Neuronal stem cell (in vitro differentiated cells): ENCODE data around the gene IRF5.

ENCODE experiments used
- DNase-seq: peaks from one replicate; pipeline ENCODE4 v3.0.0-alpha.2; 2013; ENCODE audit warnings: low spot score
- H2AFZ ChIP-seq: one replicate; pipeline ENCODE4 v1.6.1; 2013; ENCODE audit warnings: mild to moderate bottlenecking, low read length, inconsistent platforms
- H2AK5ac ChIP-seq: 2 replicates; pipeline ENCODE4 v1.6.1; 2013; ENCODE audit warnings: low read depth, mild to moderate bottlenecking, inconsistent platforms, low read length, moderate library complexity, mixed read lengths
- H2BK120ac ChIP-seq: 2 replicates; pipeline ENCODE4 v1.6.1; 2013; ENCODE audit warnings: low read depth, mild to moderate bottlenecking, inconsistent platforms, low read length, moderate library complexity, mixed read lengths
- H2BK12ac ChIP-seq: one replicate; pipeline ENCODE4 v1.6.1; 2013; ENCODE audit warnings: low read length, inconsistent platforms
- H2BK15ac ChIP-seq: 2 replicates; pipeline ENCODE4 v1.6.1; 2013; ENCODE audit warnings: mild to moderate bottlenecking, low read length, inconsistent platforms, mixed read lengths
- H2BK5ac ChIP-seq: one replicate; pipeline ENCODE4 v1.6.1; 2013; ENCODE audit warnings: inconsistent platforms, mild to moderate bottlenecking, low read length, moderate library complexity
- H3K14ac ChIP-seq: one replicate; pipeline ENCODE4 v1.6.1; 2013; ENCODE audit warnings: low read length, inconsistent platforms
- H3K18ac ChIP-seq: 2 replicates; pipeline ENCODE4 v1.6.1; 2013; ENCODE audit warnings: low read length, inconsistent platforms
- H3K23ac ChIP-seq: 2 replicates; pipeline ENCODE4 v1.6.1; 2013; ENCODE audit warnings: low read depth, mild to moderate bottlenecking, mixed read lengths, low read length, inconsistent platforms; ENCODE audit not compliant: poor library complexity
- H3K27ac ChIP-seq: replicated peaks from 3 replicates; pipeline ENCODE4 v1.5.1; 2013; ENCODE audit warnings: low read length, inconsistent platforms
- H3K27me3 ChIP-seq, 3 experiments: 2 replicates each; pipeline ENCODE4 v1.6.1; 2013; ENCODE audit warnings: low read length in 3 of 3, mild to moderate bottlenecking in 2 of 3, inconsistent platforms in 1 of 3, low read depth in 1 of 3, mixed read lengths in 1 of 3, moderate library complexity in 1 of 3; ENCODE audit not compliant: control insufficient read depth in 3 of 3, insufficient read depth in 3 of 3
- H3K36me3 ChIP-seq, 2 donors: replicated peaks in 1 of 2; 2 replicates each; pipeline ENCODE4 v1.6.1; 2013; ENCODE audit warnings: low read length in 2 of 2; ENCODE audit not compliant: control insufficient read depth in 2 of 2, insufficient read depth in 2 of 2
- H3K4ac ChIP-seq: 2 replicates; pipeline ENCODE4 v1.6.1; 2013; ENCODE audit warnings: inconsistent platforms, mild to moderate bottlenecking, low read length, moderate library complexity
- H3K4me1 ChIP-seq, 2 donors: 1 replicate in 1 of 2; 2 replicates in 1 of 2; pipeline ENCODE4 v1.6.1; 2013; ENCODE audit warnings: low read length in 2 of 2, low read depth in 1 of 2; ENCODE audit not compliant: control insufficient read depth in 2 of 2, insufficient read depth in 1 of 2
- H3K4me2 ChIP-seq: one replicate; pipeline ENCODE4 v1.6.1; 2013; ENCODE audit warnings: mild to moderate bottlenecking, low read length, inconsistent platforms; ENCODE audit not compliant: insufficient read depth, poor library complexity, severe bottlenecking
- H3K4me3 ChIP-seq, 2 donors: 2 replicates each; pipeline ENCODE4 v1.5.1; 2013; ENCODE audit warnings: low read length in 2 of 2, mild to moderate bottlenecking in 2 of 2, inconsistent platforms in 1 of 2, moderate library complexity in 1 of 2
- H3K79me1 ChIP-seq: one replicate; pipeline ENCODE4 v1.6.1; 2013; ENCODE audit warnings: low read depth, mild to moderate bottlenecking, inconsistent platforms, low read length, moderate library complexity
- H3K9ac ChIP-seq: one replicate; pipeline ENCODE4 v1.6.1; 2013; ENCODE audit warnings: mild to moderate bottlenecking, low read depth, low read length, inconsistent platforms; ENCODE audit not compliant: poor library complexity
- H3K9me3 ChIP-seq, 2 donors: replicated peaks in 1 of 2; 2 replicates each; pipeline versions ENCODE3 to v1.6.1; 2013; ENCODE audit warnings: low read length in 2 of 2, mild to moderate bottlenecking in 2 of 2, inconsistent platforms in 1 of 2, low read depth in 1 of 2, mixed read lengths in 1 of 2, moderate library complexity in 1 of 2; ENCODE audit not compliant: control insufficient read depth in 2 of 2, insufficient read depth in 1 of 2
- H4K8ac ChIP-seq: one replicate; pipeline ENCODE4 v1.6.1; 2013; ENCODE audit warnings: low read depth, mild to moderate bottlenecking, inconsistent platforms, low read length, moderate library complexity
- H4K91ac ChIP-seq: one replicate; pipeline ENCODE4 v1.6.1; 2013; ENCODE audit warnings: low read length, low read depth, mild to moderate bottlenecking, inconsistent platforms; ENCODE audit not compliant: poor library complexity
- WGBS, 2 donors: extraction: QIAGEN DNeasy Blood & Tissue Kit; methylation state at CpG; one replicate each; pipeline ENCODE4 v1.1.7; 2013; ENCODE audit warnings: missing lambda C conversion rate in 2 of 2, mixed read lengths in 1 of 2; ENCODE audit not compliant: insufficient read length in 2 of 2, insufficient replicate concordance in 1 of 2; ENCODE audit errors: extremely low coverage in 2 of 2; 5-methylcytosine and 5-hydroxymethylcytosine counted together

The IRF5 gene

DNA sequence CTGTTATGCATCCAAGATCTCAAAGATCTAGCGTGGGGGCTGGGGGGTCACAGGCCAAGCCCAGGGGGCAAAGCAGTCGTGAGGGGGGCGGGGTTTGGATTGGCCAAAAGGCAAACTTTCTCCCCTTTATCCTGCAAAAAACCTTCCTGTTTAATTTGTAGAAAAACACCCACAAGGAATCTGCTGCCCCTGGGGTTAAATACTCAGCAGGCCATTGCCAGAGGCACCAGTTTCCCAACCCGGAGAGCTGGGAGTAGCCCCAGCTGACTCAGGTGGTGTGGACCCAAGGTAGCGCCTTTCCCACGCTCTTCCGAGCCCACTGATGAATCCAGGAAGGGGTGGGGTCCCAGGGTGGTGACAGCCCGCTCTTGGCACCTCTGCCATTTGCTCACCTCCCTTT, 48.6 kb upstream of the IRF5 start:
- Histone ChIP-seq H3K18ac (no peak overlapping the region), H3K4me2 (no peak overlapping the region), H2BK15ac (no peak overlapping the region), H3K9ac (no peak overlapping the region), H3K4me3 (no peak overlapping the region), H2AK5ac (no peak overlapping the region), H3K4me1 (peaks cover 0 to 1% of the 10 kb centered on the region in 2 donors), H2BK12ac (no peak overlapping the region), H2AFZ (no peak overlapping the region), H3K36me3 (peaks cover 0 to 5% of the 10 kb centered on the region in 2 donors), H3K27ac (no peak overlapping the region), H3K27me3 (peaks cover 7 to 57% (median 27%) of the 10 kb centered on the region in 3 experiments), H2BK5ac (no peak overlapping the region), H3K14ac (no peak overlapping the region), H4K91ac (no peak overlapping the region), H3K79me1 (peaks cover 10% of the 10 kb centered on the region), H4K8ac (no peak overlapping the region), H3K9me3 (peaks cover 0 to 7% of the 10 kb centered on the region in 2 donors), H3K4ac (no peak overlapping the region), H2BK120ac (no peak overlapping the region), H3K23ac (no peak overlapping the region)
- no peak for DNase-seq
- no CpG with 5 or more reads among the region's 8 CpGs for WGBS, 2 donors

DNA sequence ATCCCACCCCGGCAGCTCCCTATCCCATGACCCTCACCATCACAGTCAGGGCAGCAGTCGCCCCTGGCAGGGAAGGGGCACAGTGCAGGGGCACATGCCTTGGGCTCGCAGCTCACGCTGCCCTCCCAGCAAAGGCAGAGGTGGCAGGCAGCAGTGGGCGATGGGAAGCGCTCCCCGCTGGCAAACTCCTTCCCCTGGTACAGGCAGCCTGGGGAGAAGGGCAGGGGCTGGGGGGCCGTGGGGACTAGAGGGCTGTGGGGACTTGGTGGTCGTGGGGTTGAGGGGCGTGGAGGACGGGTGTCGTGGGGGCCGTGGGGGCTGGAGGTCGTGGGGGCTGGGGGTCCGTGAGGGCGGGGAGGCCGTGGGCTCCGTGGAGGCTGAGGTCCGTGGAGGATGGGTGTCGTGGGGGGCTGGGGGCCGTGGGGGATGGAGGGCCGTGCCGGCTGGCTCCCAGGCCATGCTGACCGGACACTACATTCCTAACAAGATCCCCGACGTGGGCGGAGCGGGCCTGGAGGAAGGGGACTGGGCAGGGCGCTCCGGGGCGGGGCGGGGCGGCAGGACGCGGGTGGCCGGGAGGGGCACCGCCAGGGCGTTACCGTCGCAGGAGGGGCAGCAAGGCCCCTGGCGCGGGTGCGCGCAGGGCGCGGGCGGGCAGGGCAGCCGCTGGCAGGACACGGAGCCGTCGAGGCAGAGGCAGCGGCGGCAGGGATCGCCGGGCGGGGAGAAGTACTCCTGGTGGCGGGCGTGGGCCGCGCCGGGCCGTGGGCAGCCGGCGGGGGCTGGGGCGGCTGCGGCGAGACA, 47.2 kb upstream of the IRF5 start:
- Histone ChIP-seq H3K79me1 (peaks cover 10% of the 10 kb centered on the region), H3K4me3 (peak overlapping the region in 1 of 2 donors; percentile 74)
- no CpG with 5 or more reads among the region's 67 CpGs for WGBS, 2 donors

DNA sequence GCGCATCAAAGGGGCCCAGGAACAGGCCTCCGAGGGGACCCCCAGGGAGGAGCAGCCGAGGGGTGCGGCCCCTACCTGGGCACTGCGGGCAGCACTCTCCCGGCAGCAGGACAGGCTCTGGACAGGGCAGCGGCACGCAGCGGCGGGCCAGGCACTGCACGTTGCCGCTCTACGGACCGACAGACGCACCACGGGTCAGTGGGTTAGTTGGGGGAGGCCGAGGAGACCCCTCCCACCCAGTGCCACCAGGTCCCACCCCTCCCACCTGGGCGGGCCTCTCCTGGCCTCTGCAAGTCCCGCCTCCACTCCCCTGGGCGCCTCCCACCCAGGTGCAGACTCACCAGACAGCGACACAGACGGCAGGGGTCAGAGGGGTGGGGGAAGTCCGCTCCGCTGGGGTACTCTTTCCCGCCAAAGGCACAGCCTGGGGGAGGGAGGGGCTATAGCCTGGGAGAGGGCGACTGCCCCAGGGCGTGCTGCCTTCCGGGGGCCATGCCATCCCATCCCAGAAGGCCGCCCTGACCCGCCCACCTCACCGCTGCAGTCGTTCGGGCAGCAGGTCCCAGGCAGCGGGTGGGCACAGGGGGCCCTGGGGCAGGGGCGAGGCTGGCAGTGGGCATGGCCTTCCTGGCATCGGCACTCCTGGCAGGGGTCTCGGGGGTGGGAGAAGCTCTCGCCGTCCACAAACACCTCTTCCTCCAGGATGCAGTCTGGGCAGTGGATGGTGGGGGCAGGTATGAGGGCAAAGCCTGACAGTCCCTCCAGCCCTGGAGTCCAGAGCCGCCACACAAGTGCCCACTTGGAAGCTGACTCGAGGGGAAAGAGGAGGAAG, 46.4 kb upstream of the IRF5 start:
- WGBS, 2 donors = no CpG with 5 or more reads among the region's 41 CpGs
- peak overlapping the region in 1 of 2 donors; percentile 74 for H3K4me3 ChIP-seq
- H3K4me1 ChIP-seq = peaks cover 0 to 1% of the 10 kb centered on the region in 2 donors
- peak overlapping the region; percentile 93 for H2BK12ac ChIP-seq
- no peak overlapping the region for H3K4ac ChIP-seq
- peaks cover 7 to 73% (median 27%) of the 10 kb centered on the region in 3 experiments for H3K27me3 ChIP-seq
- peak overlapping the region; percentile 90 for H3K18ac ChIP-seq
- H4K91ac ChIP-seq = no peak overlapping the region
- H3K4me2 ChIP-seq = peak overlapping the region; percentile 62
- H3K36me3 ChIP-seq = peaks cover 0 to 5% of the 10 kb centered on the region in 2 donors
- no peak overlapping the region for H2BK5ac ChIP-seq
- H3K23ac ChIP-seq = peak overlapping the region; percentile 98
- DNase-seq = no peak
- peak overlapping the region; percentile 77 for H3K9ac ChIP-seq
- peaks cover 10% of the 10 kb centered on the region for H3K79me1 ChIP-seq
- H4K8ac ChIP-seq = peak overlapping the region; percentile 6
- H3K9me3 ChIP-seq = peaks cover 0 to 7% of the 10 kb centered on the region in 2 donors
- peak overlapping the region; percentile 31 for H2BK120ac ChIP-seq
- H2BK15ac ChIP-seq = peak overlapping the region; percentile 92
- peak overlapping the region; percentile 89 for H3K14ac ChIP-seq
- H3K27ac ChIP-seq = no peak overlapping the region
- peak overlapping the region; percentile 95 for H2AK5ac ChIP-seq
- peak overlapping the region; percentile 72 for H2AFZ ChIP-seq

More for the DNA sequence above, 47.2 kb upstream of the IRF5 start:
- Histone ChIP-seq H2AFZ (peak overlapping the region; percentile 72), H2BK12ac (peak overlapping the region; percentile 93), H3K27ac (no peak overlapping the region), H3K9ac (peak overlapping the region; percentile 77), H3K4me1 (peaks cover 0 to 1% of the 10 kb centered on the region in 2 donors), H3K4me2 (peak overlapping the region; percentile 62), H2BK15ac (peak overlapping the region; percentile 92), H3K14ac (peak overlapping the region; percentile 89), H3K23ac (peak overlapping the region; percentile 98), H3K36me3 (peaks cover 0 to 5% of the 10 kb centered on the region in 2 donors), H4K91ac (no peak overlapping the region), H3K18ac (peak overlapping the region; percentile 92), H2AK5ac (peak overlapping the region; percentile 95), H3K4ac (no peak overlapping the region), H3K27me3 (peaks cover 7 to 66% (median 27%) of the 10 kb centered on the region in 3 experiments), H2BK5ac (no peak overlapping the region), H4K8ac (no peak overlapping the region), H3K9me3 (peaks cover 0 to 7% of the 10 kb centered on the region in 2 donors), H2BK120ac (peak overlapping the region; percentile 31)
- DNase-seq = no peak
